K562 (cell line): ENCODE results near the gene MC1R. TPM values are rescaled to one million over a fixed set of nuclear protein-coding genes. Genes with fewer than 3 reads are reported as not detected.

ENCODE experiments used
- ATAC-seq: fragments of 200-7000 bp; cut with Tn5 transposase; 3 replicates; pipeline ENCODE4 v1.9.1; 2020; ENCODE audit warnings: moderate library complexity
- BruUV-seq: library from RNA; stranded (reverse); fragments of 400-500 nt; replicated peaks from 2 replicates; lab custom pipeline; 2021; lab: Mats Ljungman, UMichigan
- CTCF ChIA-PET: fragments of 300-600 bp; formaldehyde crosslinking; extraction: SDS; loops from one replicate; lab custom pipeline; 2021; ENCODE audit warnings: low intra/inter-chr PET ratio; lab: Yijun Ruan, JAX
- POLR2A ChIA-PET: fragments of 300-600, 350-650 bp; sonication (Branson Sonifier 250); formaldehyde crosslinking; extraction: SDS; loops from one replicate; lab custom pipeline; 2021; ENCODE audit warnings: antibody characterized with exemption, inconsistent platforms; lab: Yijun Ruan, JAX
- DNase-seq, 4 experiments: peaks; one replicate each; pipeline versions ENCODE4 v3.0.0 to v3.0.0-alpha.2; 2011 to 2018; ENCODE audit warnings: low spot score in 3 of 4, mixed read lengths in 3 of 4; ENCODE audit errors: extremely low read depth in 1 of 4
- FAIRE-seq: peaks from 2 replicates; lab custom pipeline; 2011; peaks lifted over from hg19 to GRCh38; lab: Jason Lieb, UNC
- H2AFZ ChIP-seq: 2 replicates; pipeline ENCODE4 v1.6.0; 2011; ENCODE audit warnings: low read depth, low read length, control low read depth, inconsistent platforms
- H3K27ac ChIP-seq: fragments of 200-600 bp; 3 replicates; pipeline ENCODE4 v1.8.0; 2011; ENCODE audit warnings: low read depth, mild to moderate bottlenecking, control low read depth, inconsistent platforms, low read length, moderate library complexity, mixed read lengths; ENCODE audit errors: extremely low read depth
- H3K27me3 ChIP-seq, 2 experiments: fragments of 300-600 bp in 1 of 2; 2 replicates in 1 of 2; 3 replicates in 1 of 2; pipeline versions ENCODE4 v1.6.0 to v1.8.0; 2011; ENCODE audit warnings: inconsistent platforms in 2 of 2, low read length in 2 of 2, mild to moderate bottlenecking in 1 of 2, mixed read lengths in 1 of 2, moderate library complexity in 1 of 2; ENCODE audit not compliant: control insufficient read depth in 2 of 2, insufficient read depth in 2 of 2
- H3K36me3 ChIP-seq: fragments of 300-600 bp; 3 replicates; pipeline ENCODE4 v1.8.0; 2011; ENCODE audit warnings: mild to moderate bottlenecking, low read length, inconsistent platforms; ENCODE audit not compliant: control insufficient read depth, insufficient read depth
- H3K4me1 ChIP-seq, 2 experiments: fragments of 200-600 bp in 1 of 2; replicated peaks in 1 of 2; 2 replicates in 1 of 2; 3 replicates in 1 of 2; pipeline versions ENCODE4 v1.5.1 to v1.8.0; 2011; ENCODE audit warnings: inconsistent platforms in 2 of 2, low read length in 2 of 2, mild to moderate bottlenecking in 1 of 2, mixed read lengths in 1 of 2, moderate library complexity in 1 of 2; ENCODE audit not compliant: control insufficient read depth in 2 of 2, insufficient read depth in 2 of 2
- H3K4me2 ChIP-seq: 2 replicates; pipeline ENCODE4 v1.6.1; 2011; ENCODE audit warnings: low read length, control low read depth, inconsistent platforms, mixed read lengths; ENCODE audit not compliant: insufficient read depth
- H3K4me3 ChIP-seq: fragments of 200-600 bp; sonication (generic), shearing (Covaris generic); 2 replicates; pipeline ENCODE4 v1.5.1; 2016; ENCODE audit warnings: control low read depth, inconsistent platforms
- H3K79me2 ChIP-seq: fragments of 200-600 bp; 3 replicates; pipeline ENCODE4 v1.8.0; 2011; ENCODE audit warnings: low read length, inconsistent platforms; ENCODE audit not compliant: control insufficient read depth, insufficient read depth
- H3K9ac ChIP-seq, 2 experiments: 2 replicates each; pipeline versions ENCODE4 v1.6.0 to v1.6.1; 2011; ENCODE audit warnings: low read depth in 2 of 2, low read length in 2 of 2, control low read depth in 1 of 2, inconsistent platforms in 1 of 2, mild to moderate bottlenecking in 1 of 2, mixed read lengths in 1 of 2; ENCODE audit not compliant: insufficient read depth in 1 of 2
- H3K9me1 ChIP-seq: one replicate; pipeline ENCODE4 v1.6.0; 2011; ENCODE audit warnings: inconsistent platforms, mild to moderate bottlenecking, low read length, moderate library complexity; ENCODE audit not compliant: control insufficient read depth, insufficient read depth
- H3K9me3 ChIP-seq: replicated peaks from 2 replicates; pipeline ENCODE4 v1.5.1; 2011; ENCODE audit warnings: low read depth, low read length, inconsistent platforms; ENCODE audit not compliant: control insufficient read depth, insufficient read depth
- H4K20me1 ChIP-seq: replicated peaks from 2 replicates; pipeline ENCODE4 v1.6.1; 2011; ENCODE audit warnings: low read length, inconsistent platforms, mixed read lengths; ENCODE audit not compliant: control insufficient read depth, insufficient read depth
- MTA1 ChIP-seq: fragments of 450-650 bp; IDR thresholded peaks from 2 replicates; pipeline ENCODE4 v1.6.1; 2017; ENCODE audit warnings: borderline replicate concordance
- MYC ChIP-seq, 2 experiments: fragments of 250-450 bp in 1 of 2; sonication (Bioruptor Pico) in 1 of 2; IDR thresholded peaks; 2 replicates each; pipeline versions ENCODE4 v1.5.1 to v1.6.1; 2012 to 2021; ENCODE audit warnings: low read depth in 2 of 2, borderline replicate concordance in 1 of 2, improper control_type of control experiment in 1 of 2, low read length in 1 of 2, mild to moderate bottlenecking in 1 of 2, moderate library complexity in 1 of 2
- POLR2A ChIP-seq: fragments of 450-650 bp; conservative IDR thresholded peaks from 2 replicates; pipeline ENCODE4 v1.6.1; 2016
- POLR2G ChIP-seq: fragments of 200-400 bp; formaldehyde crosslinking; IDR thresholded peaks from 2 replicates; pipeline ENCODE4 v1.6.1; 2017; ENCODE audit warnings: low read depth, mild to moderate bottlenecking, antibody characterized with exemption, low read length, moderate library complexity
- SOX6 ChIP-seq: fragments of 450-650 bp; IDR thresholded peaks from 2 replicates; pipeline ENCODE4 v1.6.1; 2014; ENCODE audit warnings: mild to moderate bottlenecking
- YY1 ChIP-seq, 3 experiments: IDR thresholded peaks; 2 replicates each; pipeline ENCODE4 v1.6.1; 2011; ENCODE audit warnings: low read length in 2 of 3, mild to moderate bottlenecking in 2 of 3, moderate library complexity in 2 of 3, borderline replicate concordance in 1 of 3, control low read depth in 1 of 3, low read depth in 1 of 3; ENCODE audit not compliant: insufficient read depth in 3 of 3, insufficient replicate concordance in 2 of 3, control insufficient read depth in 1 of 3, insufficient read length in 1 of 3; ENCODE audit errors: extremely low read depth in 1 of 3
- ZNF780A ChIP-seq: fragments of 250-450 bp; sonication (Bioruptor Pico); IDR thresholded peaks from 2 replicates; pipeline ENCODE4 v1.5.0; 2021; ENCODE audit warnings: mild to moderate bottlenecking
- ZSCAN32 ChIP-seq: fragments of 450-650 bp; formaldehyde crosslinking; IDR thresholded peaks from 2 replicates; pipeline ENCODE4 v1.4.0; 2020; ENCODE audit warnings: mild to moderate bottlenecking, moderate library complexity
- WGBS: fragments of 100-300 bp; shearing (Covaris generic); methylation state at CpG from one replicate; pipeline ENCODE4 v1.1.6; 2016; ENCODE audit warnings: low coverage, mixed read lengths; ENCODE audit not compliant: insufficient coverage; ENCODE audit errors: missing lambda C conversion rate; 5-methylcytosine and 5-hydroxymethylcytosine counted together
- in situ Hi-C: fragments of 300-500 bp; cut with MboI; formaldehyde crosslinking; loops from 4 replicates; pipeline ENCODE4 v1.15.0; 2018; ENCODE audit warnings: inconsistent platforms, mixed read lengths
- intact Hi-C: fragments of 100-400 bp; cut with micrococcal nuclease; formaldehyde crosslinking; loops from 2 replicates; pipeline ENCODE4 v1.14.2; 2022
- polyA plus RNA-seq, 8 experiments: library from polyadenylated mRNA; depleted of rRNA in 4 of 8; stranded (reverse) in 5 of 8; unstranded in 3 of 8; fragments of >200 nt; fragmentation: Nextera tagmentation in 2 of 8; fragmentation: Illumina TruSeq in 1 of 8; extraction: Ambion mirVana in 2 of 8; extraction: Trizol in 1 of 8; gene quantifications; 2 replicates each; pipeline versions ENCODE4 v1.2.1 to v1.2.3, GENCODE V29; 2011 to 2014; ENCODE audit warnings: inconsistent platforms in 1 of 8, missing spikeins in 1 of 8
- total RNA-seq, 7 experiments: library from RNA; depleted of rRNA in 6 of 7; stranded (reverse); fragments of >200 nt in 6 of 7; fragmentation: Illumina TruSeq in 2 of 7; extraction: Trizol in 2 of 7; gene quantifications; 2 replicates each; pipeline versions ENCODE4 v1.2.1 to v1.2.3, GENCODE V29; 2011 to 2021; ENCODE audit warnings: low replicate concordance in 1 of 7
- TF ChIP-seq, protein P1 (sequence below): fragments of 200-800 bp; sonication (Bioruptor generic); IDR thresholded peaks from 2 replicates; pipeline ENCODE4 v1.6.1; 2017; ENCODE audit warnings: missing genetic modification characterization, missing compliant biosample characterization

MC1R gene
- total and polyA plus RNA-seq, 9 of the 15 experiments (the other 6 are each of a cell fraction or from before 2014, with no cell fraction given), result 0.14 to 5.3 (median 2.5) TPM; not detected in 1

DNA sequence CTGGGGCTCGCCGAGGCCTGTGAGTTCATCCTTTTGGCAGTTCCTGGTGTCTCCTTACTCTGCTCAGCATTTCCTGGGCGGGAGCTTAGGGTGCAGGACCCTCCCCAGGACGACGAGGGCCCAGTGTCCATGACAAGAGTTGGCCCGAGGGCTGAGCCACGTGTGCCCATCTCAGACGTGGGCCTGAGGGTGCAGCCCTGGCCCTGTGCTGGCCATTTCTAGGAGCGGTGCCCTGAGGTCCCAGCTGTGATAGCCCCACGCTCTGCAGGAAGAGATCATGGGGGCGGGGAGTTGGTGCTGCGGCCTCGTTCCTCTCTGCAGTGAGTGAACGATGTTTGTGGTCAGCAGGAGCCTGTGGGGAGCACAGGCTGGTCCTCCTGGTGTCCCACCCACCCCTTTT, 6.0 kb upstream of the MC1R start:
- Histone ChIP-seq H3K9ac (no peak overlapping the region), H3K4me1 (peaks cover 4 to 48% of the 10 kb centered on the region in 2 experiments), H3K4me3 (no peak overlapping the region), H3K79me2 (no peaks in the 10 kb centered on the region), H3K9me1 (no peaks in the 10 kb centered on the region), H3K9me3 (no peaks in the 10 kb centered on the region), H3K4me2 (no peak overlapping the region), H4K20me1 (no peaks in the 10 kb centered on the region), H3K27ac (no peak overlapping the region), H3K36me3 (peaks cover 44% of the 10 kb centered on the region; the same call in 2 of the 3 replicates), H2AFZ (no peak overlapping the region), H3K27me3 (no peaks in the 10 kb centered on the region)
- DNase-seq, result no peak
- FAIRE-seq, result no peak
- POLR2A ChIA-PET, result interaction anchor here (0.8 to 4.2 kb wide), 3 partner anchors 10 to 207 kb away, joined by 3 to 19 read pairs (median 3); partner anchors contain the start of gene TUBB3
- ATAC-seq, result no peak
- intact Hi-C loops (loop anchor here (5.0 kb wide), 1 partner anchor 210 kb away; the partner anchor contains the start of gene SPATA2L), in situ Hi-C loops (no loop called here)
- no peak for TF ChIP-seq SOX6
- TF ChIP-seq ZSCAN32, result no peak
- TF ChIP-seq, protein P1, sequence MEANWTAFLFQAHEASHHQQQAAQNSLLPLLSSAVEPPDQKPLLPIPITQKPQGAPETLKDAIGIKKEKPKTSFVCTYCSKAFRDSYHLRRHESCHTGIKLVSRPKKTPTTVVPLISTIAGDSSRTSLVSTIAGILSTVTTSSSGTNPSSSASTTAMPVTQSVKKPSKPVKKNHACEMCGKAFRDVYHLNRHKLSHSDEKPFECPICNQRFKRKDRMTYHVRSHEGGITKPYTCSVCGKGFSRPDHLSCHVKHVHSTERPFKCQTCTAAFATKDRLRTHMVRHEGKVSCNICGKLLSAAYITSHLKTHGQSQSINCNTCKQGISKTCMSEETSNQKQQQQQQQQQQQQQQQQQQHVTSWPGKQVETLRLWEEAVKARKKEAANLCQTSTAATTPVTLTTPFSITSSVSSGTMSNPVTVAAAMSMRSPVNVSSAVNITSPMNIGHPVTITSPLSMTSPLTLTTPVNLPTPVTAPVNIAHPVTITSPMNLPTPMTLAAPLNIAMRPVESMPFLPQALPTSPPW, result no peak
- peak; percentile 50; the same call in 1 of the 2 replicates for TF ChIP-seq POLR2G
- TF ChIP-seq POLR2A, result 0 out of 2 replicates have a peak, but pooled peaks have one; percentile 5
- no peak for TF ChIP-seq ZNF780A (CRISPR knock-in tag)
- no peak for TF ChIP-seq MYC (IDR thresholded peaks at IDR 0.05; ENCODE audit: low read depth, low read length)
- TF ChIP-seq MYC (CRISPR knock-in tag; IDR thresholded peaks at IDR 0.05; ENCODE audit: borderline replicate concordance, low read depth), result no peak
- TF ChIP-seq YY1 (IDR thresholded peaks at IDR 0.05; ENCODE audit: borderline replicate concordance in 1 of 3, control insufficient read depth in 1 of 3, extremely low read depth in 1 of 3, insufficient read depth in 3 of 3, insufficient read length in 1 of 3, insufficient replicate concordance in 2 of 3, low read depth in 1 of 3, low read length in 2 of 3), result no peak
- TF ChIP-seq MTA1, result no peak
- CTCF ChIA-PET, result no interaction called here
- no TSS peak for BruUV-seq
- WGBS, result 89% methylated on average over 8 of the region's 14 CpGs
